ENCODE measurements around the gene PMM2.
A peak's percentile ranks its signal among the peaks of the same experiment; 100 is the strongest.
"Not testable (repeated sequence)": the region's sequence is repeated elsewhere in the genome, so short reads cannot be mapped to it uniquely, and the experiment has no call there.

The PMM2 gene

DNA sequence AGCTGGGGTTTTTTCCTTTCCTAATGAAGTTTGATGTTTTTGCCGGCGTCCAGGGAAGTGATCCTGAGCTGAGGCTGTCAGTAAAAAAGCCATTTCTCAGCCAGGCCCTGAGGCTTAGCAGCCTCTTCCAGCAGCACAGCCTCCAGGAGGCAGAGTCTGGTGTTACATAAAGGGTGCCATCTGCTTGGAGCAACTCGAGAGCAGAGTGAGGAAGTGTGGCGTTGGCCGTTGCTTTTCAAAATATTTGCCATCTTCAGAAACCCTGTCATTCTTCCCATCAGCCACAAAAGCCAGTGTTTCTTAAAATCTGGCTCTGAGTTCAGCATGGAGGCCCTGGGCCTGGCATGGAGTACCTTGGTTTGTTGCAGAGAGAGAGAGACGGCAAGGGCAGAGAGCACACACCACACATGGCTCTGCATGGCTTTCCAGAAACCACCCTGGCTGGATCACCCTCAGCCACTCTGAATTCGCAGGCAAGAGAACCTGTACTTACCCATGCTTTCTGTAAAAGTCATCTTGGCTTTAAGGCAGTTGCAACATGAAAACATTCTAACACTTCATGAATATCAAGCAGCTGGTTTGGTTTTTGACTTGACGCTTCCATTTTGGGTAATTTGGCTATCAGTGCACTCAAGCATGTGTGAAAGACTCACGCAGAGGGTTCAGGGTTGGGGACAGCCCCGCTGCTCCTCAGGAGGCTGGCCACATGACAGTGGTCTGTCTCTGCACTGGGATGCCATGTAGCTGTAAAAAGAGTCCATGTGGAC, 21.0 kb downstream of the PMM2 start:
- DNase-seq (ENCODE audit: low spot score) = no peak

- DNase-seq (ENCODE audit: low spot score) = no peak
Measured at GRCh38 chr16:8819411-8820034, 21.9 kb downstream of the PMM2 start.

DNA sequence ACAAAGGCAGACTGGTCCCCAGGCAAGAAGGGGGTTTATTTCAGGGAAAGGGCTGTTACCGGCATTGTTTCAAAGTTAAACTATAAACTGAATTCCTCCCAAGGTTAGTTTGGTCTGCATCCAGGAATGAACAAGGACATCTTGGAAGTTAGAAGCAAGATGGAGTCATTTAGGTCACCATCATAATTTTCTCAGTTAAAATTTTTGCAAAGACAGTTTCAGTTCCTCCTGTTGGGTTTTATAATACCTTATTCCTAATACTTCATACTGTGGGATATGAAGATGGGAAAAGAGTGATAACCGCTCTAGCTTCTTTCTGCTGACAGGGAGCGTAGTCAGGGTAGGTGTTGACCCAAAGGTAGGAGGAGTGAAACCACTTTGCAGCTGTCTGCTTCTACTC, 24.8 kb downstream of the PMM2 start:
- DNase-seq (ENCODE audit: low spot score) = no peak

GRCh38 chr16:8826278-8826879, 28.7 kb downstream of the PMM2 start:
- DNase-seq (ENCODE audit: low spot score) = no peak

DNA sequence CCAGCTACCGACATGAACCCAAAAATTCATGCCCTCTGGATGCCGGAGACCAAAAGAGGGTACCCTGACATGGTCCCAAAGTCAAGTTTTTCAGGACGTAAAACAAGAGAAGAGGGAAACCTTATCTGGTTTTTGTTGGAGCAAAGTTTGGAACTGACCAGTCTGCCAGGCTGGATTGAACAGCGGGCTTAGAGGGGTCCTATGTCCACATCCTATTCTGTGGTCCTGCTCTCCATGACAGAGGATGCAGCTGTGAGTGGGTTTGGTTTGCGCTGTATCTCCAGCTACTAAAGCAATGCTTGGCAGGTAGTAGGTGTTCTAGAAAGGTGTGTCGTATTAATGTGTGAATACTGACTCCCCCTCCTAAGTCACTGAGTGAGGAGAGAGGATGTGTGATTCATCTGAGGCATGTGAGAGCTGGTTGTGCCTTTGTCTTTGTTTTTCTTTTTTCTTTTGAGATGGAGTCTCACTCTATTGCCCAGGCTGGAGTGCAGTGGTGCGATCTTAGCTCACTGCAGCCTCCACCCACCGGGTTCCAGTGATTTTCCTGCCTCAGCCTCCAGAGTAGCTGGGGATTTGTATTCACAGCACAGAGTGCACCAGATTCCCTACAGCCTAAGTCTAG, 31.0 kb downstream of the PMM2 start:
- DNase-seq (ENCODE audit: low spot score) = no peak

GRCh38 chr16:8831450-8831849, 33.8 kb downstream of the PMM2 start:
- no peak for DNase-seq (ENCODE audit: low spot score)

DNA sequence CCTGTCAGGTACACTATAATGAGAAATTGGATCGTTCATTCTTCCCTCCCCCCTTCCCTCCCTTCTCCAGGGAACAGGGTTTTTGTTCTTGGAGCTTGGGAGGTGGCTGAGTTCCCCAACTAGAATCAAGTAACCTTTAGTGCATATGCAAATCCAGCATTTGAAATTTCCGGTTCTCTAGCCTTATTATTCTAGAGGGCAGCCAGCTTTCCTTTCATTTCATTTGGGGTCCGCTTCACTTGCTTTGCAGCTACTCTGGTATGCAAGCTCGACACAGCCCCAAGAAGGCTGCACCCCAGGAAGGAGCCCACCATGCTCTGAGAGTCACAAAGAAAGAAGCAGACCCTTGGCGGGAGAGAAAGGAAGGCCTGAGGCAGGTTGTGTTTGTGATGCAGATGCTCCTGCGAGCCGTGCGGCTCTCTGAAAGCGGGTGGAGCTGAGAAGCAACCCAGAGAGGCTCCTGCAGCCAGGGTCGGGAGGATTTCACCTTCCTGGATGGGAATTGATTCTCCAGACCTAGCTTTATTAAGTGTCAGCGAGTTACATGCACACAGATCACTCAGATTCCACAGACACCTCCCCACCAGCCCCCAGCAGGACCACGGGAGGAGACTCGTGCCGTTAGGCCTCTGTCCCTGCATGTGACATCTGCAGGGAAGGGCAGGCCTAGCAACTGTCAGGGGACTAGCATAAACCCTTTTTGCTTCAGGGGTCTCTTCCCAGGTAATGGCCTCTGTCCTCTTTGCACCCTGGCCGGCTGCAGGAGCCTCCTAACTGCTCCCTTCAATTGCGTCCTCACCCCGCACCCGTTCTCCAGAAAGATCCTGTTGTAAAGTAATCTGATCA, 34.5 kb downstream of the PMM2 start:
- DNase-seq (ENCODE audit: low spot score) = no peak

DNA sequence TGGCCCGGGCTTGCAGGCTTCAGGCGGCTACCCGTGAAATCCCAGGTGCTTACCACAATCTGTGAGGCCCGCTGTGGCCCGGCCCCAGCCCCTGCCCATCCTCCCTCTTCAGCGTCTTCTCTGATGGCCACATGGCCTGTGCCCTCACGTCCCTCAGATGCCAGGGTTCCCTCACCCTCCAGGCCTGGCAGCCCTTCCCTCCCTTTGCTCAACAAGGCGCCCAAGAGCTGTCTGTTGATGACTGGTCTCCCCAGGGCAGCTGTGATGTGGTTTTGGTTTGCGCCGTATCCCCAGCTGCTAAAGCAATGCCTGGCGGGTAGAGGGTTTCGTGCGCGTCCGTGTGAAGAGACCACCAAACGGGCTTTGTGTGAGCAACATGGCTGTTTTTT, 35.1 kb downstream of the PMM2 start:
- DNase-seq (ENCODE audit: low spot score) = no peak

DNA sequence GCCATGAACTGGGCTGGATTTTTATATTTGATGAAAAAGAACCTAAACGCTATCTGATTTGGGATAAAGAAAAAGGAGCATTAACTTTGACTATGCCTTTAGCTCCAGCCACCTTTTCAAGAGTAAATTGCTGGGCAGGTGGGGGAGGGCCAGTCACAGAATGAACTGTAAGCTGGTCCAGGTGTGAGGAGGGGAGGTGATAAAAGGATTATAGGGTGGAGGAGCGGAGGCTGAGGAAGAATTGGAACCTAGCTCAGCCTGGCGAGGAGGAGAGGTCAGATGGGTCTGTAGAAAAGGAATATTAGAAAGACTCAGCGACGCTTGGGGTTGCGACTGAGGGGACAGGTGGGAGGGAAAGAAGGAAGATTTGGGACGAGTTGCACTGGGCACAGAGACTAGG, 39.2 kb downstream of the PMM2 start:
- DNase-seq (ENCODE audit: low spot score) = not testable (repeated sequence)

GRCh38 chr16:8837594-8837993, 40.0 kb downstream of the PMM2 start:
- not testable (repeated sequence) for DNase-seq (ENCODE audit: low spot score)

DNA sequence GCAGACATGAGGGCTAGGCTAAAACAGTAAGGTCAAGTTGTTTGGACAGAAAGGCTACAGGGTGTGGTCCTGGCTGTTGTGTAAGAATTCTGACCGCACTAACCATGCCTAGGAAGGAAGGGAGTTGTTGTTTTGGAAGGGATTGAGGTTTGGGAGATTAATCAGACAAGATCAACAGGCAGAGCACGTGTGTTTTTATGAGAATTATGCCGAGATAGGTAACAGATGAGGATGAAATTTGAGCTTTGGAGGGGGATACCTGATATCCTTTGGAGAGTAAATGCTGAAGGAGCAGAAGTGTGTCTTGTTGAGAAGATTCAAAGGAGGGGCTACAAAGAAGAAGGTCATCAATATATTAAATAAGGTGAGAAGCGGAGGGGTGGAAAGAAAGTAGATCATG, 44.4 kb downstream of the PMM2 start:
- not testable (repeated sequence) for DNase-seq (ENCODE audit: low spot score)

DNA sequence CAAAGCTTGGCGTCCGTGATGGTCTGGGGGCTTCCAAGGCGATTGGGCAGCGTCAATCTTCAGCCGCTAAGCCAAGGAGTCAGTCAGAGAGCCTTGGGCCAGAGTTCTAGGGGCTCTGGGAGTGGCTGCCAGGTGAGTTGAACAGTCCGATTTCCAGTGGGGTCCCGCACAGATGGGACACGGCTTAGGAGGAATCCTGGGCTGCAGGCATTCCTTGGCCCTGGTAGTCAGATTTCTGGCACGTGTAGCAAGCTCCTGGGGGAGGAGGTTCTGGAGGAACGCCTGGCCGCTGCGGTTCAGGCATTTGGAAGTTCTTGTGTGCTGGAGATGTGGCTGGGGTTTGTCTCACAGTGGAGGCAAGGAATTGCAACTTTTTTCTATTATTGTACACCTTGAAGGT, 45.7 kb downstream of the PMM2 start:
- DNase-seq (ENCODE audit: low spot score) = not testable (repeated sequence)

DNA sequence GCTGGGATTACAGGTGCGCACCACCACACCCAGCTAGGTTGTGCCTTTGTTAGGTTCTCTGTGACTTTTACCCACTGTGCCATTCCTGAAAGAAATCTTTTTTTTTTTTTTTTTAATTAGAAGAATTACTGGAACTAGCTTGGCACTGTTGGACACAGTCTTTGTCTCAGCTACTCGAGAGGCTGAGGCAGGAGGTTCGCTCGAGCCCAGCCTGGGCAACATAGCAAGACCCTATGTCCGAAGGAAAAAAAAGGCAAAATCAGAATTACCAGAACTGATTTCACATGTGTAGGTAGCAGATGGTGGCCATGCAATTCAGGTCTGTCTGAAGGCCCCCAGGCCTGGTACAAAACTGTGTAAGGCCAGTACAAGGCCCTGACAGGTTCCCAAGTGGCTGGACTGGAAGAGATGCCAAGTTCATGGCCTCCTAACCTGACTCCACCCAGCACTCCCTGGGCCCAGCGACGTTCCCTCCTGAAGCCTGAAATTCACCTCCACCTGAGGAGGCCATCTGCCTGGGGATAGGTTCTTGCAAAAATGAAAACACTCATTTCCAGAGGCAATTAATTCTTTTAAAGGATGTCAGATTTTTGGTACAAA, 48.2 kb downstream of the PMM2 start:
- peak; percentile 12 for DNase-seq (ENCODE audit: low spot score)

DNA sequence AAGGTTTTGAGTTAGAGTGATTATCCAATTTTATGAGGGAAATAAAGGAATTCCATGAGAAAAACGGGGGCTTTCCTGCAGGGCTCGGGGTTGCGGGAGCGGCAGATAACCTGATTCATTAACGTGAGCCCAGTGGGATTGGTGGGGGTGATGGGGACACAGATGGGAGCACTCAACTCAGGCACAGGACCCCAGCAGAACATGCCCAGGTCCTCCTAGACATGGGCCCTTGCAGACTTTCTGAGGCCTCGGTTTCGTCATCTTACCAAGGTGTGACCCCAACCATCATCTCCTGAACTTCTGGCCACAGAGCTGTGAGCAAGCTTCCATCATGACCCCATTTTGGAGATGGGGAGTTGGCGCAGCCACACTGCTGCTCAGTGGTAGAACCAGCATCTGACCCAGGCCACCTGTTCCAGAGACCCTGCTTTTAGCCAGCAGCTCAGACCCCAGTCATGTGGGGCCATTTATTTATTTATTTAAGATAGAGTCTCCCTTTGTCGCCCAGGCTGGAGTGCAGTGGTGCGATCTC, 48.8 kb downstream of the PMM2 start:
- peak; percentile 12 for DNase-seq (ENCODE audit: low spot score)

DNA sequence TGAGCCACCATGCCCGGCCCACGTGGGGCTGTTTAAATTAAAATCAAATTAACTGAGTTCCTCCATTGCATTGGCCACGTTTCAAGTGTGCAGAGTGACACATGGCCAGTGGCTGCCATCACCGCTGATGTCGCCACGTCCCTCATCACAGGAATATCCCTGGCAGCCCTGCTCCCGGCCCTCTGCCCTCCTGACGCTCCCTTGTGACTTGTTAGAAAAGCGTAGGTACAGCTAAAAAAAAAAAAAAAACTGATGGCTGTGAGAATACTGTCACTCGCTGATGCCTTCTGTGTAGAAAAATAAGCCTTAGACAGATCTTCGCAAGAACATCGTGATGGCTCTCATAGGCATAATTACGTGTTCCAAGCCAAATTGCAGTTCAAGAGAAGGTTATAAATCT, 49.5 kb downstream of the PMM2 start:
- DNase-seq (ENCODE audit: low spot score) = peak; percentile 24

- DNase-seq (ENCODE audit: low spot score) = peak; percentile 27
Measured at GRCh38 chr16:8847623-8848022, 50.0 kb downstream of the PMM2 start.

GRCh38 chr16:8848231-8848938, 50.7 kb downstream of the PMM2 start:
- peak; percentile 15 for DNase-seq (ENCODE audit: low spot score)

- DNase-seq (ENCODE audit: low spot score) = no peak
Measured at GRCh38 chr16:8848939-8849391, 51.3 kb downstream of the PMM2 start.

GRCh38 chr16:8849411-8850011, 51.9 kb downstream of the PMM2 start:
- DNase-seq (ENCODE audit: low spot score) = no peak

GRCh38 chr16:8850279-8850885, 52.7 kb downstream of the PMM2 start:
- peak; percentile 19 for DNase-seq (ENCODE audit: low spot score)

All from D341Med (cell line).